Duodenal mucosa (tissue), 2 donors: ENCODE data around the gene PCBP2.
"Not testable (repeated sequence)": the region's sequence is repeated elsewhere in the genome, so short reads cannot be mapped to it uniquely, and the experiment has no call there.

ENCODE experiments used
- H3K27ac ChIP-seq: one replicate; pipeline ENCODE4 v1.7.0; 2013; ENCODE audit warnings: low read depth, low read length
- H3K27me3 ChIP-seq, 2 donors: one replicate each; pipeline ENCODE4 v1.7.0; 2013; ENCODE audit warnings: low read length in 2 of 2, control low read depth in 1 of 2; ENCODE audit not compliant: insufficient read depth in 2 of 2, control insufficient read depth in 1 of 2
- H3K36me3 ChIP-seq, 2 donors: one replicate each; pipeline ENCODE4 v1.7.0; 2013; ENCODE audit warnings: low read length in 2 of 2, control low read depth in 1 of 2; ENCODE audit not compliant: insufficient read depth in 2 of 2, control insufficient read depth in 1 of 2
- H3K4me1 ChIP-seq, 2 donors: one replicate each; pipeline ENCODE4 v1.7.0; 2013; ENCODE audit warnings: low read length in 2 of 2, control low read depth in 1 of 2; ENCODE audit not compliant: insufficient read depth in 2 of 2, control insufficient read depth in 1 of 2
- H3K4me3 ChIP-seq, 2 donors: one replicate each; pipeline ENCODE4 v1.7.0; 2013; ENCODE audit warnings: low read length in 2 of 2, low read depth in 1 of 2
- H3K9ac ChIP-seq, 2 donors: one replicate each; pipeline ENCODE4 v1.7.0; 2013; ENCODE audit warnings: low read length in 2 of 2, low read depth in 1 of 2
- H3K9me3 ChIP-seq, 2 donors: one replicate each; pipeline ENCODE4 v1.7.0; 2013; ENCODE audit warnings: low read length in 2 of 2, control low read depth in 1 of 2; ENCODE audit not compliant: control insufficient read depth in 1 of 2

PCBP2 gene

GRCh38 chr12:53472056-53472582, 20.2 kb downstream of the PCBP2 start:
- Histone ChIP-seq H3K4me1 (peaks cover 17 to 18% of the 10 kb centered on the region in 2 donors), H3K27ac (no peak overlapping the region), H3K9me3 (no peaks in the 10 kb centered on the region), H3K4me3 (no peak overlapping the region), H3K27me3 (no peaks in the 10 kb centered on the region), H3K9ac (no peak overlapping the region), H3K36me3 (peaks cover 61 to 95% of the 10 kb centered on the region in 2 donors)

- Histone ChIP-seq H3K4me1 (peaks cover 17 to 18% of the 10 kb centered on the region in 2 donors), H3K27ac (no peak overlapping the region), H3K9ac (no peak overlapping the region), H3K9me3 (no peaks in the 10 kb centered on the region), H3K27me3 (no peaks in the 10 kb centered on the region), H3K36me3 (peaks cover 49 to 91% of the 10 kb centered on the region in 2 donors), H3K4me3 (no peak overlapping the region)
Observed at GRCh38 chr12:53474077-53474476, 22.2 kb downstream of the PCBP2 start.

GRCh38 chr12:53474819-53475218, 22.9 kb downstream of the PCBP2 start:
- Histone ChIP-seq H3K9ac (no peak overlapping the region), H3K27me3 (no peaks in the 10 kb centered on the region), H3K27ac (no peak overlapping the region), H3K4me3 (no peak overlapping the region), H3K36me3 (peaks cover 54 to 90% of the 10 kb centered on the region in 2 donors), H3K4me1 (peaks cover 17 to 18% of the 10 kb centered on the region in 2 donors), H3K9me3 (no peaks in the 10 kb centered on the region)

GRCh38 chr12:53476769-53477209, 24.9 kb downstream of the PCBP2 start:
- no peak overlapping the region for H3K9ac ChIP-seq

GRCh38 chr12:53478865-53479264, 27.0 kb downstream of the PCBP2 start:
- Histone ChIP-seq H3K9ac (no peak overlapping the region), H3K27ac (no peak overlapping the region), H3K9me3 (no peaks in the 10 kb centered on the region), H3K4me3 (no peak overlapping the region), H3K27me3 (no peaks in the 10 kb centered on the region), H3K36me3 (peaks cover 55 to 82% of the 10 kb centered on the region in 2 donors), H3K4me1 (peaks cover 31 to 39% of the 10 kb centered on the region in 2 donors)

More at GRCh38 chr12:53476769-53477209, 24.9 kb downstream of the PCBP2 start:
- no peak overlapping the region for H3K27ac ChIP-seq
- H3K36me3 ChIP-seq: peaks cover 61 to 88% of the 10 kb centered on the region in 2 donors
- H3K27me3 ChIP-seq: no peaks in the 10 kb centered on the region
- no peak overlapping the region for H3K4me3 ChIP-seq
- H3K9me3 ChIP-seq: no peaks in the 10 kb centered on the region
- H3K4me1 ChIP-seq: peaks cover 18 to 25% of the 10 kb centered on the region in 2 donors

GRCh38 chr12:53479331-53479730, 27.4 kb downstream of the PCBP2 start:
- no peak overlapping the region for H3K4me3 ChIP-seq

GRCh38 chr12:53480491-53481442, 28.9 kb downstream of the PCBP2 start:
- Histone ChIP-seq H3K36me3 (peaks cover 41 to 76% of the 10 kb centered on the region in 2 donors), H3K9me3 (no peaks in the 10 kb centered on the region), H3K27ac (no peak overlapping the region), H3K27me3 (no peaks in the 10 kb centered on the region), H3K4me1 (peaks cover 28 to 30% of the 10 kb centered on the region in 2 donors), H3K9ac (no peak overlapping the region), H3K4me3 (no peak overlapping the region)

More at GRCh38 chr12:53479331-53479730, 27.4 kb downstream of the PCBP2 start:
- H3K4me1 ChIP-seq: peaks cover 32 to 37% of the 10 kb centered on the region in 2 donors
- H3K27ac ChIP-seq: no peak overlapping the region
- H3K9ac ChIP-seq: no peak overlapping the region
- H3K27me3 ChIP-seq: no peaks in the 10 kb centered on the region
- peaks cover 50 to 81% of the 10 kb centered on the region in 2 donors for H3K36me3 ChIP-seq
- no peaks in the 10 kb centered on the region for H3K9me3 ChIP-seq

GRCh38 chr12:53481458-53481857, 29.6 kb downstream of the PCBP2 start:
- H3K27ac ChIP-seq: not testable (repeated sequence)

GRCh38 chr12:53481939-53482586, 30.2 kb downstream of the PCBP2 start:
- Histone ChIP-seq H3K9me3 (no peaks in the 10 kb centered on the region), H3K9ac (no peak overlapping the region), H3K27me3 (no peaks in the 10 kb centered on the region), H3K4me3 (no peak overlapping the region), H3K36me3 (peaks cover 31 to 78% of the 10 kb centered on the region in 2 donors), H3K27ac (no peak overlapping the region), H3K4me1 (peaks cover 28 to 30% of the 10 kb centered on the region in 2 donors)

More at GRCh38 chr12:53481458-53481857, 29.6 kb downstream of the PCBP2 start:
- Histone ChIP-seq H3K36me3 (peaks cover 37 to 76% of the 10 kb centered on the region in 2 donors), H3K4me1 (peaks cover 28 to 30% of the 10 kb centered on the region in 2 donors)
- not testable (repeated sequence) for H3K9me3 ChIP-seq, H3K4me3 ChIP-seq, H3K9ac ChIP-seq, H3K27me3 ChIP-seq
